GM12892 (cell line): Measurements from ENCODE around the gene FAM180B.

Experiments used
- POLR2A ChIP-seq: IDR thresholded peaks from 2 replicates; pipeline ENCODE4 v1.6.1; 2011; ENCODE audit warnings: low read depth, low read length, control low read depth
- POLR2AphosphoS5 ChIP-seq: IDR thresholded peaks from 2 replicates; pipeline ENCODE4 v1.6.1; 2011; ENCODE audit warnings: low read depth, low read length, control low read depth
- TAF1 ChIP-seq: IDR thresholded peaks from 2 replicates; pipeline ENCODE4 v1.6.1; 2011; ENCODE audit warnings: low read depth, mild to moderate bottlenecking, control low read depth, low read length, borderline replicate concordance

DNA sequence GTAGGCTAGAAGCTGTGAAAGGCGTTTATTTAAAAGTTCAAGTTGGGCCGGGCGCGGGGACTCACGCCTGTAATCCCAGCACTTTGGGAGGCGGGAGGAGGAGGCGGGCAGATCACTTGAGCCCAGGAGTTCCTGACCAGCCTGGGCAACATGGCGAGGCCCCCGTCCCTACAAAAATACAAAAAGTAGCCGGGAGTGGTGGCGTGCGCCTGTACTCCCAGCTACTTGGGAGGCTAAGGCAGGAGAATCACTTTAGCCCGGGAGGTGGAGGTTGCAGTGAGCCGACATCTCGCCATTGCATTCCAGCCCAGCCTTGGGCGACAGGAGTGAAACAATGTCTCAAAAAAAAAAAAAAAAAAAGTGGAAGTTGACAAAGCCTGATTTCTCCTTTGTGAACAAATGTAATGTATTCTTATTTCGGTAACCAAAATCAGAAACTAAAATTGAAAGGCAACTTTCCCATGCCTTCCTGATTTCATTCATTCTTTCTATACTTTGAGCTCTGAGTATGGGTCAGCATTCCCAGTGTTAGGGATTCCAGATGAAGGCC, 20.3 kb upstream of the FAM180B start:
- no peak for TF ChIP-seq POLR2A
- TF ChIP-seq POLR2AphosphoS5: no peak
- TF ChIP-seq TAF1: no peak
